ENCODE data around the gene ZRANB1.

- TF ChIP-seq EZH2 (IDR thresholded peaks at IDR 0.05): no peak
- no peak for TF ChIP-seq CTCF (IDR thresholded peaks at IDR 0.05)
- no peak for TF ChIP-seq EZH2phosphoT487 (IDR thresholded peaks at IDR 0.05)
These were observed 25.8 kb upstream of the ZRANB1 start for GRCh38 chr10:124916098-124916584.

Data from neural progenitor cell (in vitro differentiated cells).